ENCODE data around the gene UCHL3. TPM values are rescaled to one million over a fixed set of nuclear protein-coding genes. Genes with fewer than 3 reads are reported as not detected.

Gene UCHL3
- polyA plus RNA-seq, 1 donor (not counting 4 experiments of a cell fraction or from before 2014, with no cell fraction given): 134 TPM

GRCh38 chr13:75643693-75644092 is 94.1 kb downstream of the UCHL3 start:
- Histone ChIP-seq H3K9me3 (ENCODE audit: control insufficient read depth, low read depth, low read length) (no peaks in the 10 kb centered on the region), H3K4me1 (ENCODE audit: control insufficient read depth, extremely low read depth, insufficient read depth, low read length) (peaks cover 2% of the 10 kb centered on the region), H3K4me2 (ENCODE audit: control insufficient read depth, extremely low read depth, insufficient read depth, low read depth, low read length) (no peak overlapping the region), H3K9ac (ENCODE audit: control insufficient read depth, extremely low read depth, insufficient read depth, low read length) (no peak overlapping the region), H3K79me2 (ENCODE audit: control insufficient read depth, insufficient read depth, low read length) (no peaks in the 10 kb centered on the region), H3K4me3 (ENCODE audit: control insufficient read depth in 2 of 3, extremely low read depth in 1 of 3, insufficient read depth in 2 of 3, low read depth in 1 of 3, low read length in 3 of 3) (no peak overlapping the region), H4K20me1 (ENCODE audit: control insufficient read depth, extremely low read depth, insufficient read depth, low read length) (no peaks in the 10 kb centered on the region), H3K9me1 (ENCODE audit: control insufficient read depth, extremely low read depth, insufficient read depth, low read length) (no peaks in the 10 kb centered on the region), H2AFZ (ENCODE audit: control insufficient read depth, low read length) (no peak overlapping the region), H3K27ac (ENCODE audit: control insufficient read depth, insufficient read depth, low read length) (no peak overlapping the region), H3K27me3 (ENCODE audit: control insufficient read depth, extremely low read depth, insufficient read depth, low read length) (no peaks in the 10 kb centered on the region), H3K36me3 (ENCODE audit: control insufficient read depth in 2 of 2, extremely low read depth in 1 of 2, insufficient read depth in 2 of 2, low read length in 2 of 2) (no peaks in the 10 kb centered on the region)
- TF ChIP-seq EZH2 (IDR thresholded peaks at IDR 0.05; ENCODE audit: low read length): no peak
- TF ChIP-seq, protein P1, sequence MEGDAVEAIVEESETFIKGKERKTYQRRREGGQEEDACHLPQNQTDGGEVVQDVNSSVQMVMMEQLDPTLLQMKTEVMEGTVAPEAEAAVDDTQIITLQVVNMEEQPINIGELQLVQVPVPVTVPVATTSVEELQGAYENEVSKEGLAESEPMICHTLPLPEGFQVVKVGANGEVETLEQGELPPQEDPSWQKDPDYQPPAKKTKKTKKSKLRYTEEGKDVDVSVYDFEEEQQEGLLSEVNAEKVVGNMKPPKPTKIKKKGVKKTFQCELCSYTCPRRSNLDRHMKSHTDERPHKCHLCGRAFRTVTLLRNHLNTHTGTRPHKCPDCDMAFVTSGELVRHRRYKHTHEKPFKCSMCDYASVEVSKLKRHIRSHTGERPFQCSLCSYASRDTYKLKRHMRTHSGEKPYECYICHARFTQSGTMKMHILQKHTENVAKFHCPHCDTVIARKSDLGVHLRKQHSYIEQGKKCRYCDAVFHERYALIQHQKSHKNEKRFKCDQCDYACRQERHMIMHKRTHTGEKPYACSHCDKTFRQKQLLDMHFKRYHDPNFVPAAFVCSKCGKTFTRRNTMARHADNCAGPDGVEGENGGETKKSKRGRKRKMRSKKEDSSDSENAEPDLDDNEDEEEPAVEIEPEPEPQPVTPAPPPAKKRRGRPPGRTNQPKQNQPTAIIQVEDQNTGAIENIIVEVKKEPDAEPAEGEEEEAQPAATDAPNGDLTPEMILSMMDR (optimal IDR thresholded peaks at IDR 0.05 in 1 of 3, IDR thresholded peaks at IDR 0.05 in 1 of 3, conservative IDR thresholded peaks at IDR 0.05 in 1 of 3; ENCODE audit: extremely low read depth in 1 of 3, insufficient read depth in 2 of 3, low read length in 3 of 3): no peak
- FAIRE-seq (no peak), DNase-seq (ENCODE audit: low read depth, low spot score) (no peak)
- dilution Hi-C loops (cut with MboI; ENCODE audit: extremely low pct_ligation_motif_present, low sequenced_read_pairs): no loop called here

DNA sequence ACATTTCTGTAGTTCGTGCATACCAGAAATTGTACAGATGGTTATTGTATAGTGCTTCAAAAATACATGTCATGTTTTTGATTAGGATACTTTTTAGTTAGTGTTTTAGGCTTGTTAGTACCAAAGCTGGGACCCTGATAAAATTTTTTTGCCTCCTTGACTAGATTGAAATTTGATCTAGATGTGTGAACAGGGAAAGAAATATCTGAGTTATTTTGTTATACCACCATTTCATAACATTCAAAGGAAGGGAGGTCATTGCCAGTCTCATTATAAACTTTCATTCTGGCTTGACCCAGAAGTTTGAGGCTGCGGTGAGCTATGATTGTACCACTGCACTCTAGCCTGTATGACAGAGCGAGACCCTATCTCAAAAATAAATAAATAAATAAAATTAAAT is 95.5 kb downstream of the UCHL3 start:
- Histone ChIP-seq H2AFZ (ENCODE audit: control insufficient read depth, low read length) (no peak overlapping the region), H3K9ac (ENCODE audit: control insufficient read depth, extremely low read depth, insufficient read depth, low read length) (no peak overlapping the region), H3K27me3 (ENCODE audit: control insufficient read depth, extremely low read depth, insufficient read depth, low read length) (no peaks in the 10 kb centered on the region), H3K9me3 (ENCODE audit: control insufficient read depth, low read depth, low read length) (no peaks in the 10 kb centered on the region), H4K20me1 (ENCODE audit: control insufficient read depth, extremely low read depth, insufficient read depth, low read length) (no peaks in the 10 kb centered on the region), H3K4me3 (ENCODE audit: control insufficient read depth in 2 of 3, extremely low read depth in 1 of 3, insufficient read depth in 2 of 3, low read depth in 1 of 3, low read length in 3 of 3) (no peak overlapping the region), H3K4me1 (ENCODE audit: control insufficient read depth, extremely low read depth, insufficient read depth, low read length) (peaks cover 2% of the 10 kb centered on the region), H3K9me1 (ENCODE audit: control insufficient read depth, extremely low read depth, insufficient read depth, low read length) (no peaks in the 10 kb centered on the region), H3K79me2 (ENCODE audit: control insufficient read depth, insufficient read depth, low read length) (no peaks in the 10 kb centered on the region), H3K4me2 (ENCODE audit: control insufficient read depth, extremely low read depth, insufficient read depth, low read depth, low read length) (no peak overlapping the region), H3K27ac (ENCODE audit: control insufficient read depth, insufficient read depth, low read length) (no peak overlapping the region), H3K36me3 (ENCODE audit: control insufficient read depth in 2 of 2, extremely low read depth in 1 of 2, insufficient read depth in 2 of 2, low read length in 2 of 2) (no peaks in the 10 kb centered on the region)
- dilution Hi-C loops (cut with MboI; ENCODE audit: extremely low pct_ligation_motif_present, low sequenced_read_pairs): no loop called here
- no peak for DNase-seq (ENCODE audit: low read depth, low spot score)
- no peak for FAIRE-seq
- no peak for TF ChIP-seq EZH2 (IDR thresholded peaks at IDR 0.05; ENCODE audit: low read length)
- TF ChIP-seq, protein P1 (optimal IDR thresholded peaks at IDR 0.05 in 1 of 3, IDR thresholded peaks at IDR 0.05 in 1 of 3, conservative IDR thresholded peaks at IDR 0.05 in 1 of 3; ENCODE audit: extremely low read depth in 1 of 3, insufficient read depth in 2 of 3, low read length in 3 of 3): no peak

All from keratinocyte (primary cell).